Limb (tissue), 2 donors: Measurements from ENCODE around the gene SLC36A1.
"Not testable (repeated sequence)": the region's sequence is repeated elsewhere in the genome, so short reads cannot be mapped to it uniquely, and the experiment has no call there.

Experiments used
- DNase-seq, 2 donors: peaks; one replicate each; pipeline ENCODE4 v3.0.0-alpha.2; 2016; ENCODE audit errors: extremely low spot score in 2 of 2

SLC36A1 gene

GRCh38 chr5:151483176-151483575 is 35.8 kb downstream of the SLC36A1 start:
- no peak for DNase-seq

- no peak for DNase-seq
Observed at GRCh38 chr5:151483647-151484046, 36.2 kb downstream of the SLC36A1 start.

- DNase-seq, result no peak
Observed at GRCh38 chr5:151487544-151487943, 40.1 kb downstream of the SLC36A1 start.

- no peak for DNase-seq
Observed at GRCh38 chr5:151490627-151491026, 43.2 kb downstream of the SLC36A1 start.

GRCh38 chr5:151491062-151491461 is 43.7 kb downstream of the SLC36A1 start:
- DNase-seq, result no peak

GRCh38 chr5:151492729-151493128 is 45.3 kb downstream of the SLC36A1 start:
- DNase-seq, result no peak

- no peak for DNase-seq
Observed at GRCh38 chr5:151493665-151494064, 46.3 kb downstream of the SLC36A1 start.

GRCh38 chr5:151495320-151495719 is 47.9 kb downstream of the SLC36A1 start:
- DNase-seq, result no peak

DNA sequence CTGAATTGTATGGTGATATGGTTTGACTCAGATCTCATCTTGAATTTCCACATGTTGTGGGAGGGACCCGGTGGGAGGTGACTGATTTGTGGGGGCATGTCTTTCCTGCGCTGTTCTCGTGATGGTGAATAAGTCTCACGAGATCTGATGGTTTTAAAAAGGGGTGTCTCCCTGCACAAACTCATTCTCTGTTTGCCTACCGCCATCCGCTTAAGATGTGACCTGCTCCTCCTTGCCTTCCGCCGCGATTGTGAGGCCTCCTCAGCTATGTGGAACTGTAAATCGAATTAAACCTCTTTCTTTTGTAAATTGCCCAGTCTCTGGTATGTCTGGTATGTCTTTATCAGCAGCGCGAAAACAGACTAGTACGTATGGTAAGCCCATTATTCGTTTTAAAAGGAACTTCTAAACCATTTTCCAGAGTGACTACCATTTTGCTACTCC is 48.7 kb downstream of the SLC36A1 start:
- DNase-seq, result no peak

GRCh38 chr5:151497391-151498002 is 50.1 kb downstream of the SLC36A1 start:
- DNase-seq, result no peak

GRCh38 chr5:151498395-151499155 is 51.2 kb downstream of the SLC36A1 start:
- DNase-seq, result no peak

- no peak for DNase-seq
Observed at GRCh38 chr5:151499501-151500035, 52.2 kb downstream of the SLC36A1 start.

GRCh38 chr5:151504006-151504405 is 56.6 kb downstream of the SLC36A1 start:
- DNase-seq, result no peak

GRCh38 chr5:151508308-151508707 is 60.9 kb downstream of the SLC36A1 start:
- DNase-seq, result not testable (repeated sequence)

DNA sequence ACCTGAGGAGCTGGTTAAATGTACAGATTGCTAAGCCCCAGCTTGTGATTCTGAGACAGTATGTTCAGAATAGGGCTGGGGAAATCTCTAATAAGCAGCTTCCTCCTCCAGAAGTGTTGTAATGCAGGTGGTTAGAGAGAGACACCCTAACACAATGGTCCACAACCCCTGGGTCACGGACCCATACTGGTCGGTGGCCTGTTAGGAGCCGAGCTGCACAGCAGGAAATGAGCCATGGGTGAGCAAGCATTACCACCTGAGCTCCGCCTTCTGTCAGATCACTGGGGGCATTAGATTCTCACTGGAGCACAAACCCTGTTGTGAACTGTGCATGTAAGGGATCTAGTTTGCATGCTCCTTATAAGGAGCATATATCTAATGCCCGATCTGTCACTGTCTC is 61.8 kb downstream of the SLC36A1 start:
- DNase-seq, result no peak

GRCh38 chr5:151509836-151510235 is 62.4 kb downstream of the SLC36A1 start:
- no peak for DNase-seq

GRCh38 chr5:151517122-151517920 is 69.9 kb downstream of the SLC36A1 start:
- DNase-seq, result no peak

- no peak for DNase-seq
Observed at GRCh38 chr5:151520294-151520693, 72.9 kb downstream of the SLC36A1 start.

- no peak for DNase-seq
Observed at GRCh38 chr5:151522226-151522625, 74.8 kb downstream of the SLC36A1 start.

GRCh38 chr5:151523335-151523734 is 75.9 kb downstream of the SLC36A1 start:
- DNase-seq, result peak in 1 of 2 donors; percentile 13

GRCh38 chr5:151528153-151528552 is 80.8 kb downstream of the SLC36A1 start:
- no peak for DNase-seq

DNA sequence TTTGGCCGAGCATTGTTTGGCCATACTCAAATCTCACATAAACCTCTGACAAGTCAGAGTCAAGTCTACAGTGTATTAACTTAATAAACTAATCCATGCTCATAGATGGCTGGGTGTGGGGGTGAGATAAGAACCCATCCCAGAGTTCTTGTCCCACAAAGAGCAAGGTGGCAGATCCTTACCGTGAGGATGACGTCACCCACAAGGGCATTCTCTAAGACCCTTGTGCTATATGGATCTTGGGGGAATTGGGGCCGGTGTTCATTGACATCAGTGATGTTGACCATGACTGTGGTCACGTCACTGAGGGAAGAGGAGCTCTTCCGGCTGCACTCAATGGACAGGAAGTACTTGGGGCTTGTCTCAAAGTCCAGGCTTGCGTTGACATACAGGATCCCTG is 81.6 kb downstream of the SLC36A1 start:
- no peak for DNase-seq
